ENCODE data around the gene SGSH.

The SGSH gene

GRCh38 chr17:80169784-80170500, 50.2 kb downstream of the SGSH start, which contains the start of gene CARD14:
TSS of gene CARD14 (plus strand) at chr17:80170030. CDS start at chr17:80181439, 11,409 bp downstream.
- Histone ChIP-seq H3K4me1 (ENCODE audit: control insufficient read depth, insufficient read depth, low read length) (no peaks in the 10 kb centered on the region), H3K27ac (ENCODE audit: low read length) (no peak within 1 kb of the TSS)

GRCh38 chr17:80169107-80169506, 51.0 kb downstream of the SGSH start:
- Histone ChIP-seq H3K9me3 (ENCODE audit: control insufficient read depth in 2 of 2, low read length in 2 of 2) (no peaks in the 10 kb centered on the region), H3K27ac (ENCODE audit: low read length) (no peak overlapping the region), H3K4me1 (ENCODE audit: control insufficient read depth, insufficient read depth, low read length) (no peaks in the 10 kb centered on the region), H3K4me3 (ENCODE audit: low read length in 2 of 2) (no peak overlapping the region), H3K36me3 (ENCODE audit: control insufficient read depth in 2 of 2, insufficient read depth in 2 of 2, low read length in 2 of 2) (no peaks in the 10 kb centered on the region), H3K9ac (ENCODE audit: low read length in 2 of 2) (no peak overlapping the region), H3K27me3 (ENCODE audit: control insufficient read depth in 1 of 2, insufficient read depth in 2 of 2, low read length in 2 of 2) (peaks cover 0 to 4% of the 10 kb centered on the region in 2 donors)

More at GRCh38 chr17:80169784-80170500, 50.2 kb downstream of the SGSH start, which contains the start of gene CARD14:
- Histone ChIP-seq H3K4me3 (ENCODE audit: low read length in 2 of 2) (no peak within 1 kb of the TSS), H3K36me3 (ENCODE audit: control insufficient read depth in 2 of 2, insufficient read depth in 2 of 2, low read length in 2 of 2) (no peaks in the 10 kb centered on the region), H3K9ac (ENCODE audit: low read length in 2 of 2) (no peak within 1 kb of the TSS), H3K27me3 (ENCODE audit: control insufficient read depth in 1 of 2, insufficient read depth in 2 of 2, low read length in 2 of 2) (peaks cover 0 to 4% of the 10 kb centered on the region in 2 donors), H3K9me3 (ENCODE audit: control insufficient read depth in 2 of 2, low read length in 2 of 2) (no peaks in the 10 kb centered on the region)

- H3K27me3 ChIP-seq (ENCODE audit: control insufficient read depth in 1 of 2, insufficient read depth in 2 of 2, low read length in 2 of 2): peaks cover 0 to 4% of the 10 kb centered on the region in 2 donors
- no peaks in the 10 kb centered on the region for H3K9me3 ChIP-seq (ENCODE audit: control insufficient read depth in 2 of 2, low read length in 2 of 2)
- no peaks in the 10 kb centered on the region for H3K36me3 ChIP-seq (ENCODE audit: control insufficient read depth in 2 of 2, insufficient read depth in 2 of 2, low read length in 2 of 2)
- H3K4me3 ChIP-seq (ENCODE audit: low read length in 2 of 2): no peak overlapping the region
- H3K4me1 ChIP-seq (ENCODE audit: control insufficient read depth, insufficient read depth, low read length): no peaks in the 10 kb centered on the region
- no peak overlapping the region for H3K27ac ChIP-seq (ENCODE audit: low read length)
- no peak overlapping the region for H3K9ac ChIP-seq (ENCODE audit: low read length in 2 of 2)
Measured at GRCh38 chr17:80168371-80168770, 51.8 kb downstream of the SGSH start.

GRCh38 chr17:80166446-80166845, 53.7 kb downstream of the SGSH start:
- Histone ChIP-seq H3K27me3 (ENCODE audit: control insufficient read depth in 1 of 2, insufficient read depth in 2 of 2, low read length in 2 of 2) (peaks cover 4% of the 10 kb centered on the region in 2 donors), H3K36me3 (ENCODE audit: control insufficient read depth in 2 of 2, insufficient read depth in 2 of 2, low read length in 2 of 2) (no peaks in the 10 kb centered on the region), H3K4me1 (ENCODE audit: control insufficient read depth, insufficient read depth, low read length) (no peaks in the 10 kb centered on the region), H3K9me3 (ENCODE audit: control insufficient read depth in 2 of 2, low read length in 2 of 2) (no peaks in the 10 kb centered on the region), H3K9ac (ENCODE audit: low read length in 2 of 2) (no peak overlapping the region), H3K4me3 (ENCODE audit: low read length in 2 of 2) (no peak overlapping the region), H3K27ac (ENCODE audit: low read length) (no peak overlapping the region)

GRCh38 chr17:80164185-80164584, 55.9 kb downstream of the SGSH start:
- H3K4me1 ChIP-seq (ENCODE audit: control insufficient read depth, insufficient read depth, low read length): no peaks in the 10 kb centered on the region

GRCh38 chr17:80163336-80163735, 56.8 kb downstream of the SGSH start:
- Histone ChIP-seq H3K27me3 (ENCODE audit: control insufficient read depth in 1 of 2, insufficient read depth in 2 of 2, low read length in 2 of 2) (peaks cover 4 to 6% of the 10 kb centered on the region in 2 donors), H3K9me3 (ENCODE audit: control insufficient read depth in 2 of 2, low read length in 2 of 2) (no peaks in the 10 kb centered on the region), H3K27ac (ENCODE audit: low read length) (no peak overlapping the region), H3K4me3 (ENCODE audit: low read length in 2 of 2) (no peak overlapping the region), H3K9ac (ENCODE audit: low read length in 2 of 2) (no peak overlapping the region), H3K36me3 (ENCODE audit: control insufficient read depth in 2 of 2, insufficient read depth in 2 of 2, low read length in 2 of 2) (no peaks in the 10 kb centered on the region), H3K4me1 (ENCODE audit: control insufficient read depth, insufficient read depth, low read length) (no peaks in the 10 kb centered on the region)

More at GRCh38 chr17:80164185-80164584, 55.9 kb downstream of the SGSH start:
- no peaks in the 10 kb centered on the region for H3K36me3 ChIP-seq (ENCODE audit: control insufficient read depth in 2 of 2, insufficient read depth in 2 of 2, low read length in 2 of 2)
- H3K27ac ChIP-seq (ENCODE audit: low read length): no peak overlapping the region
- H3K9ac ChIP-seq (ENCODE audit: low read length in 2 of 2): no peak overlapping the region
- no peak overlapping the region for H3K4me3 ChIP-seq (ENCODE audit: low read length in 2 of 2)
- no peaks in the 10 kb centered on the region for H3K9me3 ChIP-seq (ENCODE audit: control insufficient read depth in 2 of 2, low read length in 2 of 2)
- H3K27me3 ChIP-seq (ENCODE audit: control insufficient read depth in 1 of 2, insufficient read depth in 2 of 2, low read length in 2 of 2): peaks cover 4 to 8% of the 10 kb centered on the region in 2 donors

GRCh38 chr17:80160536-80160935, 59.6 kb downstream of the SGSH start:
- Histone ChIP-seq H3K36me3 (ENCODE audit: control insufficient read depth in 2 of 2, insufficient read depth in 2 of 2, low read length in 2 of 2) (no peaks in the 10 kb centered on the region), H3K9ac (ENCODE audit: low read length in 2 of 2) (no peak overlapping the region), H3K27ac (ENCODE audit: low read length) (no peak overlapping the region), H3K9me3 (ENCODE audit: control insufficient read depth in 2 of 2, low read length in 2 of 2) (no peaks in the 10 kb centered on the region), H3K4me1 (ENCODE audit: control insufficient read depth, insufficient read depth, low read length) (no peaks in the 10 kb centered on the region), H3K27me3 (ENCODE audit: control insufficient read depth in 1 of 2, insufficient read depth in 2 of 2, low read length in 2 of 2) (peaks cover 4 to 6% of the 10 kb centered on the region in 2 donors), H3K4me3 (ENCODE audit: low read length in 2 of 2) (no peak overlapping the region)

All from stomach smooth muscle (tissue), 2 donors.